Midbrain (tissue), 1 donor: ENCODE data around the gene HNMT.
"Not testable (repeated sequence)": the region's sequence is repeated elsewhere in the genome, so short reads cannot be mapped to it uniquely, and the experiment has no call there.

Experiments
- DNase-seq: peaks from one replicate; lab custom pipeline; 2025; lab: John Stamatoyannopoulos, UW

Gene HNMT

DNA sequence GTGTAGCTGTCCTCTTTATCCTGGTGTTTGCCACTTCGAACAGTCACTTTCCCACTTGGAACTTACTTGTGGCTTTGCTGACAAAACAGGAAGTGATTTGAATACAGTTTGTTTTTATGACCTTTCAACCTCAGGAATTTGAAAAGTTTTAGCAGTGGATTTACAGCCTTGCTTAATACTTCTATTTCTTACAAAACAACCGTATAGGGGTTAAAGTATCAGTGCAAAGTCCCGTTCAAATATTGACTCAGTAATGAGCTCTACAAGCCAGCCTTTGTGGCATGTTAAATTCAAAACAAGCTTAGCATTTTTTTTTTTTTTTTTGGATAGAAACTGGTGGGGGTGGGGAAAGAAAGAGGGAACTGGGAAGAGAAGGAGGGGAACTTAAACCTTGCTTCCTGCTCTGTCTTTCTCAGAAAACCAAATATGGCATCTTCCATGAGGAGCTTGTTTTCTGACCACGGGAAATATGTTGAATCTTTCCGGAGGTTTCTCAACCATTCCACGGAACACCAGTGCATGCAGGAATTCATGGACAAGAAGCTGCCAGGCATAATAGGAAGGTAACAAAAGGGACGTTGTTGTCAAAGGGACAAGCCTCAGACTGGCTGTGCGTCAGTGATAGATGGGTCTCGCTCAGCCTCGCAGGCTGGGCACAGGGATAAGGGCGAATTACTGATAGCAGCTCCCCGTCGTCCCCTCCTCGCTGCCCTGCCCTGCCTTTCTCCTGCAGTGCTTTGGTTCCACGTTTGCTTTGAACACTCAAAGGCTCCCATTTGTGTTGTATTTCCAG is at the start of gene HNMT:
TSS of gene HNMT (plus strand) at position 408 of the 793 bp plus-strand sequence. CDS start at position 427, 19 bp downstream.
- peak; percentile 73 for DNase-seq

DNA sequence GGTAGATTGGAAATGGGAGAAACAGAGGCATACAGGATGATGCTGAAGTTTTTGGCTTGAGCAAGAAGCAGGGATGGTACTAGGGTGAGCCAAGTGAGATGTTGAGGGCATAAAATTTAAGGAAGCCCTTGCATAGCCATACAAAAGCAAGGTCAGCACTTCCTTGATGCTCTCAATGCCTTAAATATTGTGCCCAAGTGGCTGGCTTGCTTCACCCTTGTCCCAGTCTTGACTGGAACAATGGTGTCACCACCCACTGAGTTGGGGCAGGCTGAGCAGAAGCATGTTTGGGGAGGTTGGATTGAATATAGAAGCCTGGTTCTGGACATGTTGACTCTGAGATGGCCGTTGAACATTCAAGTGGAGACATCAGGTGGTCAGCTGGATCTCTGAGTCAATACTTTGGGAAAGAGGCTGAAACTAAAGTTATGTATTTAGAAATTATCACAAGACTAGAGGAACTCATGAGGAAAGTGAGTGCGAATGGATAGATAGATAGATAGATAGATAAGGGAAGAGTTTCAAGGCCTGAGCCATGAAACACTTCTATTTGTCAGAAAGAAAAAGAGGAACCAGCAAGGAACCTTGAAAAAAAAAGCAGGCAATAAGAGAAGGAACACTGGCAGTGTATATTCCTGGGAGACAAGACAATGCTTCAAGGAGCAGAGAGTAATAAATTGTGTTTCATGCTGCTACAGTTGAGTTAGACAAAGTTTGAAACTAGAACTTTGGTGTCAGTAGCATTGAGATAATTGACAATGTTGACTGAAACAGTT is 43.0 kb upstream of the HNMT start:
- no peak for DNase-seq

DNA sequence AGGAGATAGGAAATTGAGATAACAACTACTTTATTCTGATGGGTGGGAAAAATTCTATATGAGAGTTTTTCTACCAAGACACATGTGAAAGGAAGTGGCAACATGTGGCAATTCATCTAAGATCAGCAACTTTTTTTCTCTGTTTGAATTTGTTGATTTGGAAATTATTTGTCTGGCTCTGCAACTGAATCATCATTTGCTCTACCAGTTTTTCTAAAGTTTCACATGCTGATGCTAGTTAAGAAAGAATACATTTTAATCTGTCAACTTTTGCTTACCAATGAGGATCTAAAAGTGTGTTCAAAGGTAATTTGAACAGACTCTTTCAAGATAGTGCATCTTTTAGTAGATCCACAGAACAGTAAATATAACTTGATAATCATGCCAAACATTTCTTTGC is 42.1 kb upstream of the HNMT start:
- not testable (repeated sequence) for DNase-seq

DNA sequence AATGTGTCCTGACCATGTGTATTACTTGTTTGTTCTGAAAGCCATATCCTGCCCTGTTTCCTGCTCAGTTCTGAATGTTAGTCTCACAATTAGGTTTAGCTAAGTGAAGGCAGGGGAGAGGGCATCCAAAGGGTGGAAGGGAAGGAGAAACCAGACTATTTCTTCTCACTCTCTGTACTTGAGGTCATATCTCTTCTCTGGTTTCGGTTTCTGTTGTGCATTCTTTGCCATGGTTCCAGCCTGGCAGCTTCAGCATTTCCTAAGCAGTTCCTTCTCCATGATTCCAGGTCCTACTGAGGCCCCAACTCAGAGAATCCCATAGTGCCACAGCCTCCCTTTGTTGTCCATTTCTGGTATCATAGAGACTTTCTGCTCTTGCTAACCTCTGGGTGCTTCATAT is 40.3 kb upstream of the HNMT start:
- DNase-seq, result no peak

DNA sequence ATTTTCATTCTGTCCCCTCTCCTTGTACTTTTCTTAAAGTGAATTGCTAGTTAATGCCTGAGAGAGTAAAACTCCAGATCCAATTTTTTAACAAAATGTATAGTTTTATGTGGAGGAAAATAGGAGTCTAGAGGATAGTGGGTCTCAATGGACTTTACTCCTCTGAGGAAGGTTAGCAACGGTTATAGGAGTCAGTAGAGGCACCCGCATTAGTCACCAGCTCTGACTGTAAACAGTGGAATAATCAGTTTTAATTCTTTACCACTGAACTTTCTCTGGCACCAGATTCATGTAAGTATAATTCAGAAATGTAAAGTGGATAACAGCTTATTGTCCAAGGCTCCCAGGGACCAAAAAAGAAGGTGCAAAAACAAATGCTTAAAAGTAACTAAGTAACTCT is 38.7 kb upstream of the HNMT start:
- DNase-seq, result no peak

DNA sequence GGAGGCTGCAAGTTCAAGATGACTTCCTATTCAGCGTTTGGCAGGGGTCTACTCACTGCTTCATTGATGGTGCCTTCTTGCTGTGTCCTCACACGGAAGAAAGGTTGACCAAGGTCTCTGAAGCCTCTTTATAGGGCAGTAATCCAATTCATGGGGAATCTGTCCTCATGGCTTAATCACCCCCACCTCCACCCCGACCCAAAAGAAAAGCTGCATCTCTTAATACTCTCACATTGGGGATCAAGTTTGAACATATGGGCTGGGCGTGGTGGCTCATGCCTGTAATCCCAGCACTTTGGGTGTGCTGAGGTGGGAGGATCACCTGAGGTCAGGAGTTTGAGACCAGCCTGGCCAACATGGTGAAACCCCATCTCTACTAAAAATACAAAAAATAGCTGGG is 36.4 kb upstream of the HNMT start:
- DNase-seq, result no peak

DNA sequence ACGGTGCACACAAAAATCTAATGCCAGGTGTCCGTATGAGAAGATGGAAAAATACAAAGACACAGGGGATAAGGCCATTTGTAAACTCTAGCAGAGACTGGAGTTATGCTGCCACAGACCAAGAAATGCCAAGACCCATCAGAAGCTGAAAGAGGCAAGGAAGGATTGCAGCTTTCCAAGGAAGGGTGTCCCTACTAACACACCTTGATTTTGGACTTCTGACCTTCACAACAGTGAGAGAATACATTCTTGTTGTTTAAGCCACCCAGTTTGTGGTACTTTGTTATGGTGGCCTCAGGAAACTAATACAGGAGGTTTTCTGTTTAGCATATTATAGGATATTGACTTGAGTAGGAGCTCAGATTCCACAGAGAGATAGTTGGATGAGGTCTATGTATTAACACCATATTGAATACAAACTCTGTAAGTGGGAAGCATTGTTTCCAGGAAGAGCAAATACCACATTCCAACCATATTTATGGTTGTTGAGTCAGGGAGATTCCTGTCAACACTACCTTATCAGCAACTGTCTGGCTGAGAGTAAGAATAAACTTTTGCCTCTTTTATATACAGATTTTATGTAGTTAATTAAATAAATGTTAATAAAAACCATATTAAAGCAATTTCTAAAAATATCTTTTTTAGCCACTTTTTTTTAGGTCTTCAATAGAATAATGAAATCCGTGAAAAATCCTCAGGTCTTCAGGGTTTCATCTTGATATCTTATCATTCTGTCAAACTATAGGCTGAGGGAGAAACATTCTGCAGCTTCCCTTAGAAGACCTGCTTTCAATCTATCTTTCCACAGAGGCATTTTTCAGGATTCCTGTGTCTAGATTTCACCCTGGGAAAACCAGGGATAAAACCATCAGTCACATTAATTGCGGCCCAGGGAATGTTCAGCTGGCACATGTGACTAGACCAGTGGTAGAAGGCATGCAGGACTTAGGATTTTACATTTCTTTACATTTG is 35.4 kb upstream of the HNMT start:
- no peak for DNase-seq

DNA sequence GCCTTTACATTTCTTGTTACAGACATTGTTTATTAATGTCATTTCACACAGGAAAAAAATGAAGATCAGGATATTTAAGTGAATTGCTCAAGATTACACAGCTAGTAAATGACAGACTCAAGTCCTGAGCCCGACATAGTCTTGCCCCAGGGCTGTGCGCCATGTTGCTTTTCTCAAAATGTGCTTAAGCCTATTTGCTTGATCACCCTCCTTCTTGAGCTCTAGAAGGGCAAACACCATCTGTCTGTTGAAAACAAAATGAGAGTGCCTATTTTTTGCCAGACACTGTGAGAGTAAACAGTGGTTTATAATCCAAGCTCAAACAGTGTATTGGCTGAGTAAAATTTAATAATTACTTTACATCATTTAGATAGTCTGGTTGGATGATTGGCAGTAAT is 34.8 kb upstream of the HNMT start:
- no peak for DNase-seq

DNA sequence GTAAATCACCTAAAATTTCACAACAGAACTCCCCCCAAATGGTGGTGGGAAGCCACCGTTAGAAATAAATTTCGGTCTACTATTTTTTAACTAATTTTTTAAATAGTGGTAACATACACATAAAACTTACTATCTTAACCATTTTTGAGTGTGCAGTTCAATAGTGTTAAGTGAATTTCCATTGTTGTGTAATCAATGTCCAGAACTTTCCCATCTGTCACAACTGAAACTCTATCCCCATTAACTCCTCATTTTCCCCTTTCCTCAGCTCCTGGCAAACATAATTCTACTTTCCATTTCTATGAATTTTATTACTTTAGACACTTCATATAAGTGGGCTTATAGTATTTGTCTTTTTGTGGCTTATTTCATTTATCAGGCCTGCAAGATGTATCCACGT is 34.1 kb upstream of the HNMT start:
- DNase-seq, result no peak

DNA sequence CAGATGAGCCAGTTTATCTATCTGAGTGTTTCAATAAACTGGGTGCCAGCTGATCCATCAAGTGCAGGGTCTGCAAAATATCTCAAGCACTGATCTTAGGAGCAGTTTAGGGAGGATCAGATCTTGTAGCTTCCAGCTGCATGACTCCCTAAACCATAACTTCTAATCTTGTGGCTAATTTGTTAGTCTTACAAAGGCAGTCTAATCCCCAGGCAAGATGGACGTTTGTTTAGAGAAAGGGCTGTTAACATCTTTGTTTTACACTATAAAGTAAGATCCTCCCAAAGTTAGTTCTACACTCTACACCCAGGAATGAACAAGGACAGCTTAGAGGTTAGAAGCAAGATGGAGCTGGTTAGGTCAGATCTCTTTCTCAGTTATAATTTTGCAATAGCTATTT is 28.7 kb upstream of the HNMT start:
- DNase-seq, result no peak

DNA sequence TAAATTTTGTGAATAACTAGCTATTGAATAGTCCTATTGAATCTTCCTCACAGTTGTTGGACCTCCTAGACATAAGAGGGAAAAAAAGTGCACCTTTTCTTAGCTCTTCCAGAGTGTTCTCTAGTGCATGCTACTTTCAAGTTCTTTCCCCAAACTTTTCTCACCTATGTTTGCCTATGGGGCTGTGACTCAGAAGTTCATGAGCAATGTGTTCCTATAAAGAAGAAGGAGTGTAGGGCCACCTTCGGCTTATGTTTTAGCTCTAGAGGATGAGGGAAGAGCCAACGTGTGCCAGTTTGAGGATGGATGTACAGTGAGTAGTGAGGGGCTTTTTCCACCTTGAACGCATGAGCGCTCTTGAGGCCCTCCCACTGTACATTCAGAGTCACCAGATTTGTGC is 27.0 kb upstream of the HNMT start:
- no peak for DNase-seq

DNA sequence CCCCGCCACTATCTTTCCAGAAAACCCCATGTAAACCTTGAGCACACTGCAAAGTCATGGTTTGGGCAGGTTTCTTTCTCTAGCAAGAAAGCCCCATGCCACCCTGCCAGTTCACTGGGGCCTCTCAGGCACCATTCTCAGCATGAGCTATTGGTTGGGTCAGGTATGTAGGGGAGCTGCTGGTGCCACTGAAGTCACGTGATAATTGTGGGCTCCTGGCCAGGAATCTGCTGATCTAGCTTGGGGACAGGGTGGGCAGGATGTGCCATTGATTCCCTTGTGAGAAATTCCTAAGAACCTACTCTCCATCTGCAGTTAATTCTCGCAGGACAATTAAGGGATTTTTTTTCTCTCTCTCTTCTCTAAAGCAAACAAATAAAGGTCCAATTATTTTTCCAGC is 26.5 kb upstream of the HNMT start:
- no peak for DNase-seq

DNA sequence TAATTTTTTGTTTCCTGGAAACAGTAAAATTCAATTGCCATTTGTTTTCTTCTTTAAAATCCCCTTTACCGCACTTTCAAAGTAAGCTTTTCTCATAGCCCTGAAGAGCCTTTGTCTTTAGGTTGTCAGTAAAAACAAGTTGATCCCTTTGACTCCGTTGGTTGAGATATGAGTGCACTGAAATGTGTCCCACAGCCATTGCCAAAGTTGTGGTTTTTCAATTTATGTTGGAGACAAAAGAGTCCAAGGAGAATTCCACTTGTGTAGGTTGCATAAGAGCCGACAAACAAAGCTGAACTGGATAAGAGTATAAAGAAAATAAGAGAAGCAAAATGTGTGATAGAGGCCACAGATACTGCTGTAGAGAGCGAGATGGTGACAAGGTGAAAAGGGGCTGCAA is 26.1 kb upstream of the HNMT start:
- DNase-seq, result no peak

DNA sequence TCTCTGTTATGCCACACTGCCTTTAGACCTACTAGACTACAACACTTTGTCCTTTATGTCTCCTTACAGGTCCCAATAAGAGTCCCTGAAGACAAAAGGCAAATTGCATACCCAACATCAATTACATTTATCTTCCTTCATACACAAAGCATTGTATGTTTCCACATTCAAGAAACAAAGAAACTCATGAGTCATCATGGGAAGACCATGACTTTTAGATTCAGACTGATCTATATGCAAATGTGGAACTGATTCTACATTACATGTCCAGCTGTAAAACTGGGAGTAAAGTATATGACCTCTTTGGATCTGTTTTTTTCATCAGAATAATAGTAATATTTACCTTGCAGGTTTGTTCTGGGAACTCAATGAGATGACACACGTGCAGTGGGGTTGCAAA is 25.2 kb upstream of the HNMT start:
- DNase-seq, result no peak

DNA sequence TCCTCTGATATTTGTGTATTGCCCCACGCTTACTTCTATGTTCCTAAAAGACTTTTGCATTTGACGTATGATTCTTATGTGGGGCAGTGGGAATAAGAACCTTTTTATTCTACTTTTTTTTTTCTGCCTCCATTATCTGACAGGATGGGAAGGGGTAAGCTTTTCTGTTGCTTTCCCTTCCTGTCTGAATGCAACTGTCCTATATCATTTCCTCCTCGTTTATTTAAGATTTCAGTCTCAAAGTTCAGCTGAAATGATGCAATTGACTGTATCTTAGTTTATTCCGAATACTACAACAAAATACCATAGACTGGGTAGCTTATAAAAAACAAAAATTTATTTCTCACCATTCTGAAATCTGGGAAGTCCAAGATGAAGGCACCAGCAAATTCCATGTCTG is 24.1 kb upstream of the HNMT start:
- no peak for DNase-seq

DNA sequence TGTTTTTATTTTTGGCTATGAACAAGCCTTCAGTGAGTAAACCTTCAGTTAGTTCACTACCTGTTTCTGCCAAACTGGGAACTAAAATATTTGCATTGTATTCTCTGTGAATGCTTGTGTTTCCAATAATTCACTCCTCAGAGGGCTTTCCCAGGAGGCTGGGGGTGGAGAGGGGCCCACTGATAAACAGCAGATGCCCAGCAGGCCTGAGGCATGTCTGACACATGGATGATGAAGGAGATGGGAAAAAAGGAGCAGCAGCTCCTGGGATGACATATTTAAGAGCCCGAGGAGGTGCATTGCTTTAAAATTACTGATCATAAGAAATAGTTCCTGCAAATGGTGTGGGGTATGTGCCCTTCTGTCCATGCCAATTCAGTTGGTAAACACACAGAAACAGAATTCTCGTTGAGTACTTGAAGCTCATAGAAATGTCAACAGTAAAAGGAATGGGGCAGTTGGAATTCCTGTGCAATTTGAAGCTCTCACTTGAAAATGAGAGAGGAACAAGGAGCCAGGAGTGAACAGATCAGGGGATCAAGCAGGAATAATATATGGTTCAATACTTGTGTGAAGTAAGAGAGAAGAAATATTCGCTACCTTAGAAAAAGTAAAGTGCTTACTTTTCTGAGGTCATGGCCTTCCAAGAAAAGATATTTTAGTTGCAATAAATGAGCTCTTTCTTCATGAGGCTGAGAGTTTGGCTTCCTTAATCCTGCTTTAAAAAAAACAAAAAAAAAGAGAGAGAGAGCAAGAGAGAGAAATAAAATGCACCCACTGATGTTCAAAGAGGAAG is 22.0 kb upstream of the HNMT start:
- no peak for DNase-seq

DNA sequence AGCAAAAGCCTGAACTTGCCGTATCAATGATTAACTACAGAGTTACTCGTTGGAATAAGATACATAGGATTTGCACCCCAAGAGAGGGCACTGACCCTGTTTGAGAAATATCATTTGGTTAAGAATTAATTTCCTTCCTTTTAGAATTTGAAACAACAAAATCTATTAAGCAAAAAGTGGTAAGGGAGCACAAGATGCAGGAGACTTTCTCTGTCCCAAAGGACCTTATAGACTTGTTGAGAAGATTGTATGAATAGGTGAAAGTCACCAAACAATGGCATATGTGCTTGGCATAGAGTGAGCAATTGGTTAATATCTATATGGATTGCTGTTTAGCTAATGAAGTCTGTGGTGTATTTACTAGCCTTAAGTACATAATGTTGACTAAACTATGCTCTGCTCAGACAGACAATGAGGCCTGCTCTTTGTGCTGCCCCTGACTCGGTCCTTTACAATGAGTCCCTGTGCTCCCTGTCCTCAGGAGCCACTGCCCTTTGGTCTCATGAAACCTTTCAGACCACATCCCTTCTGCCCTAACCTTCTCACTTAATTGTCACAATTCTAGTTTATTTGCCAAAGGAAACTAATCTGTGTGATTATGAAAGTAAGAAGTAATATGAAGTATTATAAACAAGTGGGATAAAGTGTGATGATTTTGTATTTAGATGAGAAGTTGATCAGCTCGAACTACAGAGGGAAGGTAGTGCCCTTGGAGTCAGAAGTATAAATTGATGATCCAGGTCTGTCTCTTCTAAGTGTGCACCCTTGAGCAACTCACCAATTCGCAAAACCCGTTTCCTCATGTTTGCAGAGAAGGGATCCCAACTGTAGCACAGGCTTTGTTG is 21.2 kb upstream of the HNMT start:
- DNase-seq, result no peak

DNA sequence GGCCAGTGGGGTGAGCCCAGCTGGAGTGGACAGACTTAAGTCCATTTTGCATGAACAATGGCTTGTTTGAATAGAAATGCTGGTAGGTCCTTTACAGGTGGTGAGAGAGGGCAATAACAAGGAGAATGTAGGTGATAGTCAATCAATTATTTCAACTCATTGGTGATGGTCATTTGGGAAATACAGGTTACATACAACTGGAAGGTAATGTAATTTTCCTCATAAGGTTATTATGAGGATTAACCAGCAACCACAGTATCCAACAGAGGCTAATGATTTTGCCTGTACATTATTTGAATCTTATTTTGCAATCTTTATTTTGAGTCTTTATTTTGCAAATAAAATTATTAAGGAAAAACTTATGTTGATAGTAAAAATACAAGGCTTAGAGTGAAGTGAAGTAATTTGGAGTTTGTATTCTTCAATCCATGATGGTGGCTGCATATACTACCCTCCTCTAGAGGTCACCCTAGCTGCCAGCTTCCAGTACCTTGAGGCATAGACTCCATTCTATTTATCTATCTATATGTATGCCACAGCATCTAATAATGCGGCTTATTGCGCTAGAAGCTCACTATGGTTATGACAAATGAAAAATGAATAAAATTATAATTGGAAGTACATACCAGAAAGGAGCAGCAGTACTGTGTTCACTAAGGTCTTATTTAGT is 20.5 kb upstream of the HNMT start:
- no peak for DNase-seq

DNA sequence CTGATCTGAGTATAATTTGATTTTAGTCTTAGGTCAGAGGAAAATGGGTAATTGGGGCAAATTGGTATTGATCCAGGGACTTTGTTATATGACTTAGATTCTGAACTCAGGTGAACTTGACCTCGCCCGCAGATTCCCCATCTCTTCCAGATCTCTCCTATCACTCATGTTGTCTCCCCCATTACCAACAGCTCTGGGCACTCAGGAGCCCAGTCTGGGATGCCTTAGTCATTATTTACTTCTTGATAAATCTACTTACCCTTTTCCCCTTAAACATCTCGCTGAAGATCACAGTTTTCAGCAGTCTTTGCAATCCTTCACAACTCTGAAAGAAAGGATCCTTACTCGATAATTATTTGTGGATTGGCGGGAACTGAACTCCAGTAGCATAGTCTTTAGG is 19.6 kb upstream of the HNMT start:
- no peak for DNase-seq

DNA sequence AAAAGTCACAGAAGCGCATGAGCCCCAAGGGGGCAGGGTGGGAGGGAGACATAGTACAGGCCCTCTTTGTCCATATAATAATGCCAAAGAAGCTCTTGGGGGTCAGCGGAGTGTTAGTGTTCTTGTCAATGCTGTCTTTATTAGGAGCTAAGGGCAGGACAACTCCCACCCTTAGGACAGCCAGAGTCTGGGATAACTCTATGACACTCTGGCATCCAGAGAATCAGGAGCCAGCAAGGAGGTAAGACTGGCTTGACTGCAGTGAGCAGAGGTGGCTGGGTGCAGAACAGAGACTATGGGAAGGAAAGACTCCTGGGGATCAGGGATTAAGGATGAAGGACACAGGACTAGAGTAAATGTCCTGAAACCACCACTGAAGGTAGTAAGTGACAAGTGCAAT is 19.0 kb upstream of the HNMT start:
- DNase-seq, result no peak
